CD14-positive monocyte (primary cell): ENCODE measurements around the gene HECTD4. TPM values are rescaled to one million over a fixed set of nuclear protein-coding genes. Genes with fewer than 3 reads are reported as not detected.
A peak's percentile ranks its signal among the peaks of the same experiment; 100 is the strongest.

ENCODE experiments used
- DNase-seq, 3 donors: peaks; one replicate each; pipeline ENCODE4 v3.0.0-alpha.2; 2011 to 2022
- H2AFZ ChIP-seq: 2 replicates; pipeline ENCODE4 v1.6.0; 2012; ENCODE audit warnings: mild to moderate bottlenecking, low read depth, low read length, inconsistent platforms; ENCODE audit not compliant: insufficient read depth, poor library complexity, severe bottlenecking
- H3K27ac ChIP-seq, 2 donors: 1 replicate in 1 of 2; 2 replicates in 1 of 2; pipeline ENCODE4 v1.5.1; 2012 to 2013; ENCODE audit warnings: low read length in 2 of 2, control low read depth in 1 of 2, inconsistent platforms in 1 of 2, low read depth in 1 of 2, mild to moderate bottlenecking in 1 of 2
- H3K27me3 ChIP-seq, 2 donors: one replicate each; pipeline versions ENCODE4 v1.6.0 to v1.6.1; 2011 to 2013; ENCODE audit warnings: low read length in 2 of 2; ENCODE audit not compliant: control insufficient read depth in 2 of 2, insufficient read depth in 2 of 2
- H3K36me3 ChIP-seq, 2 donors: replicated peaks in 1 of 2; 1 replicate in 1 of 2; 2 replicates in 1 of 2; pipeline versions ENCODE4 v1.5.1 to v1.6.1; 2012 to 2013; ENCODE audit warnings: low read length in 2 of 2, control low read depth in 1 of 2, inconsistent platforms in 1 of 2, mild to moderate bottlenecking in 1 of 2; ENCODE audit not compliant: insufficient read depth in 2 of 2, control insufficient read depth in 1 of 2
- H3K4me1 ChIP-seq, 2 donors: 1 replicate in 1 of 2; 2 replicates in 1 of 2; pipeline versions ENCODE4 v1.5.1 to v1.6.1; 2012 to 2013; ENCODE audit warnings: low read length in 2 of 2, control low read depth in 1 of 2, inconsistent platforms in 1 of 2, mild to moderate bottlenecking in 1 of 2, moderate library complexity in 1 of 2; ENCODE audit not compliant: insufficient read depth in 2 of 2, control insufficient read depth in 1 of 2
- H3K4me2 ChIP-seq: replicated peaks from 2 replicates; pipeline ENCODE3; 2012; ENCODE audit warnings: low read length, moderate library complexity, mild to moderate bottlenecking; ENCODE audit not compliant: poor library complexity, severe bottlenecking; ENCODE audit errors: extremely low read depth
- H3K4me3 ChIP-seq, 3 experiments: fragments of 200-600 bp in 1 of 3; sonication (generic) in 1 of 3; replicated peaks in 1 of 3; 1 replicate in 2 of 3; 2 replicates in 1 of 3; pipeline ENCODE4 v1.5.1; 2011 to 2013; ENCODE audit warnings: low read length in 3 of 3, mild to moderate bottlenecking in 3 of 3, control low read depth in 2 of 3, low read depth in 2 of 3, inconsistent platforms in 1 of 3, moderate library complexity in 1 of 3
- H3K79me2 ChIP-seq: 2 replicates; pipeline ENCODE4 v1.6.0; 2012; ENCODE audit warnings: mild to moderate bottlenecking, control low read depth, inconsistent platforms, low read length, moderate library complexity; ENCODE audit not compliant: insufficient read depth
- H3K9ac ChIP-seq: 2 replicates; pipeline ENCODE4 v1.6.0; 2017; ENCODE audit warnings: low read length, mild to moderate bottlenecking; ENCODE audit not compliant: insufficient read depth, poor library complexity, severe bottlenecking
- H3K9me3 ChIP-seq, 2 donors: replicated peaks in 1 of 2; 1 replicate in 1 of 2; 2 replicates in 1 of 2; pipeline versions ENCODE4 v1.5.1 to v1.6.1; 2012 to 2013; ENCODE audit warnings: low read length in 2 of 2, control low read depth in 1 of 2; ENCODE audit not compliant: control insufficient read depth in 1 of 2, insufficient read depth in 1 of 2
- H4K20me1 ChIP-seq: 2 replicates; pipeline ENCODE4 v1.6.0; 2012; ENCODE audit warnings: mild to moderate bottlenecking, low read length, control low read depth, moderate library complexity; ENCODE audit not compliant: insufficient read depth
- H3K27ac Mint-ChIP-seq, 7 donors: one replicate each; pipeline ENCODE4 v1.8.0; 2020; ENCODE audit warnings: mild to moderate bottlenecking in 7 of 7, mixed read lengths in 7 of 7, moderate library complexity in 6 of 7, inconsistent platforms in 2 of 7
- H3K27me3 Mint-ChIP-seq, 3 donors: one replicate each; pipeline ENCODE4 v1.8.0; 2021 to 2022; ENCODE audit warnings: low read depth in 3 of 3, mild to moderate bottlenecking in 3 of 3, mixed read lengths in 3 of 3, moderate library complexity in 3 of 3, inconsistent platforms in 1 of 3
- H3K36me3 Mint-ChIP-seq, 2 donors: one replicate each; pipeline ENCODE4 v1.8.0; 2020; ENCODE audit warnings: mixed read lengths in 2 of 2, inconsistent platforms in 1 of 2, mild to moderate bottlenecking in 1 of 2
- H3K4me1 Mint-ChIP-seq: one replicate; pipeline ENCODE4 v1.8.0; 2020; ENCODE audit warnings: mild to moderate bottlenecking, mixed read lengths
- H3K4me3 Mint-ChIP-seq, 2 donors: one replicate each; pipeline ENCODE4 v1.8.0; 2020; ENCODE audit warnings: mild to moderate bottlenecking in 2 of 2, mixed read lengths in 2 of 2, moderate library complexity in 1 of 2
- H3K9me3 Mint-ChIP-seq, 7 donors: one replicate each; pipeline ENCODE4 v1.8.0; 2020 to 2022; ENCODE audit warnings: mixed read lengths in 7 of 7, mild to moderate bottlenecking in 6 of 7, moderate library complexity in 6 of 7, inconsistent platforms in 2 of 7
- CTCF ChIP-seq: fragments of 200-600 bp; IDR thresholded peaks from one replicate; pipeline ENCODE4 v1.8.0; 2022; ENCODE audit warnings: antibody characterized with exemption, mild to moderate bottlenecking
- WGBS: methylation state at CpG from one replicate; pipeline ENCODE4 v1.1.5; 2013; ENCODE audit warnings: missing lambda C conversion rate; ENCODE audit not compliant: insufficient coverage; 5-methylcytosine and 5-hydroxymethylcytosine counted together
- intact Hi-C, 2 donors: fragments of 100-400 bp; cut with micrococcal nuclease; formaldehyde crosslinking; loops; one replicate each; pipeline versions ENCODE4 v1.15.0 to v1.15.1; 2023
- polyA plus RNA-seq, 3 donors: library from polyadenylated mRNA; depleted of rRNA in 1 of 3; unstranded in 2 of 3; stranded (reverse) in 1 of 3; fragments of 300-500 nt in 2 of 3; fragments of >200 nt in 1 of 3; fragmentation: Illumina TruSeq in 2 of 3; gene quantifications; 1 replicate in 2 of 3; 2 replicates in 1 of 3; pipeline ENCODE4 v1.2.3, GENCODE V29; 2012 to 2021

Gene HECTD4
- polyA plus RNA-seq, 3 donors = 0.73 to 18.3 (median 2.4) TPM

- 97% methylated on average over 10 of the region's 12 CpGs for WGBS
Observed at GRCh38 chr12:112162241-112162790, 219.9 kb downstream of the HECTD4 start.

GRCh38 chr12:112161711-112162110 is 220.5 kb downstream of the HECTD4 start:
- peaks cover 3 to 15% (median 11%) of the 10 kb centered on the region in 7 donors for H3K9me3 Mint-ChIP-seq
- H4K20me1 ChIP-seq = peaks cover 5% of the 10 kb centered on the region
- H2AFZ ChIP-seq = no peak overlapping the region
- H3K27me3 ChIP-seq = no peaks in the 10 kb centered on the region
- H3K27ac Mint-ChIP-seq = peak overlapping the region in 2 of 7 donors; percentile 33 to 52
- peak overlapping the region in 1 of 2 donors; percentile 51 for H3K27ac ChIP-seq
- TF ChIP-seq CTCF = no peak
- peaks cover 63 to 79% of the 10 kb centered on the region in 2 donors for H3K36me3 Mint-ChIP-seq
- no peak overlapping the region for H3K4me2 ChIP-seq
- intact Hi-C loops = no loop called here
- H3K79me2 ChIP-seq = no peaks in the 10 kb centered on the region
- no peaks in the 10 kb centered on the region for H3K4me1 Mint-ChIP-seq
- H3K4me1 ChIP-seq = no peaks in the 10 kb centered on the region
- WGBS = 93% methylated on average over 3 of the region's 9 CpGs
- H3K4me3 Mint-ChIP-seq = no peak overlapping the region
- DNase-seq = no peak
- no peak overlapping the region for H3K9ac ChIP-seq
- H3K9me3 ChIP-seq = peaks cover 5 to 10% of the 10 kb centered on the region in 2 donors
- H3K36me3 ChIP-seq = peaks cover 51 to 70% of the 10 kb centered on the region in 2 donors
- H3K27me3 Mint-ChIP-seq = no peaks in the 10 kb centered on the region
- no peak overlapping the region for H3K4me3 ChIP-seq

More at GRCh38 chr12:112162241-112162790, 219.9 kb downstream of the HECTD4 start:
- Histone ChIP-seq H3K36me3 (peaks cover 53 to 64% of the 10 kb centered on the region in 2 donors), H3K27ac (no peak overlapping the region), H3K4me2 (no peak overlapping the region), H4K20me1 (peaks cover 5% of the 10 kb centered on the region), H3K27me3 (no peaks in the 10 kb centered on the region), H3K79me2 (no peaks in the 10 kb centered on the region), H3K4me1 (no peaks in the 10 kb centered on the region), H3K9me3 (peaks cover 5 to 10% of the 10 kb centered on the region in 2 donors), H3K4me3 (no peak overlapping the region), H3K9ac (no peak overlapping the region), H2AFZ (no peak overlapping the region)
- TF ChIP-seq CTCF = no peak
- Mint-ChIP-seq H3K27me3 (no peaks in the 10 kb centered on the region), H3K36me3 (peaks cover 57 to 74% of the 10 kb centered on the region in 2 donors), H3K27ac (peak overlapping the region in 3 of 7 donors; percentile 15 to 50 (median 40)), H3K4me3 (no peak overlapping the region), H3K4me1 (no peaks in the 10 kb centered on the region), H3K9me3 (peaks cover 3 to 15% (median 9%) of the 10 kb centered on the region in 7 donors)
- intact Hi-C loops = no loop called here
- DNase-seq = no peak
